AG04450 (cell line): ENCODE results near the gene PAEP. TPM values are rescaled to one million over a fixed set of nuclear protein-coding genes. Genes with fewer than 3 reads are reported as not detected.

Experiments
- CTCF ChIA-PET: fragments of 300-600, 350-600 bp; formaldehyde crosslinking; extraction: SDS; loops from one replicate; lab custom pipeline; 2022; ENCODE audit warnings: antibody characterized with exemption, inconsistent platforms; lab: Charles Lee
- POLR2A ChIA-PET: fragments of 350-600 bp; formaldehyde crosslinking; extraction: SDS; loops from one replicate; lab custom pipeline; 2021; ENCODE audit warnings: antibody characterized with exemption, inconsistent platforms; lab: Yijun Ruan, JAX
- DNase-seq: peaks from one replicate; pipeline ENCODE4 v3.0.0-alpha.2; 2011; ENCODE audit warnings: low read depth, low spot score
- H3K27ac ChIP-seq: one replicate; pipeline ENCODE4 v1.5.1; 2012; ENCODE audit warnings: low read depth, low read length, control low read depth
- H3K27me3 ChIP-seq: one replicate; pipeline ENCODE4 v1.6.0; 2012; ENCODE audit warnings: low read length; ENCODE audit not compliant: control insufficient read depth, insufficient read depth
- H3K4me3 ChIP-seq: 2 replicates; pipeline ENCODE4 v1.5.1; 2011; ENCODE audit warnings: mild to moderate bottlenecking, low read depth, low read length, control low read depth
- H3K9me3 ChIP-seq: 2 replicates; pipeline ENCODE4 v1.5.1; 2012; ENCODE audit warnings: low read length; ENCODE audit not compliant: control insufficient read depth, insufficient read depth
- polyA plus RNA-seq: library from polyadenylated mRNA; depleted of rRNA; stranded (reverse); fragments of >200 nt; gene quantifications from 2 replicates; pipeline ENCODE4 v1.2.3, GENCODE V29; 2011
- TF ChIP-seq, protein P1 (sequence below): IDR thresholded peaks from 2 replicates; pipeline ENCODE4 v1.5.1; 2011; ENCODE audit warnings: low read depth, low read length, control low read depth, inconsistent platforms

PAEP gene
- polyA plus RNA-seq, 1 experiment: not detected

GRCh38 chr9:135609366-135609955 is 47.9 kb downstream of the PAEP start:
- ChIA-PET CTCF (interaction anchor here (1.3 kb wide), 1 partner anchor 12 kb away, joined by 3 read pairs; no protein-coding TSS in a partner anchor), POLR2A (no interaction called here)
- Histone ChIP-seq H3K27ac (no peak overlapping the region), H3K4me3 (no peak overlapping the region), H3K27me3 (peaks cover 3% of the 10 kb centered on the region), H3K9me3 (peaks cover 4% of the 10 kb centered on the region; the same call in 1 of the 2 replicates)
- TF ChIP-seq, protein P1, sequence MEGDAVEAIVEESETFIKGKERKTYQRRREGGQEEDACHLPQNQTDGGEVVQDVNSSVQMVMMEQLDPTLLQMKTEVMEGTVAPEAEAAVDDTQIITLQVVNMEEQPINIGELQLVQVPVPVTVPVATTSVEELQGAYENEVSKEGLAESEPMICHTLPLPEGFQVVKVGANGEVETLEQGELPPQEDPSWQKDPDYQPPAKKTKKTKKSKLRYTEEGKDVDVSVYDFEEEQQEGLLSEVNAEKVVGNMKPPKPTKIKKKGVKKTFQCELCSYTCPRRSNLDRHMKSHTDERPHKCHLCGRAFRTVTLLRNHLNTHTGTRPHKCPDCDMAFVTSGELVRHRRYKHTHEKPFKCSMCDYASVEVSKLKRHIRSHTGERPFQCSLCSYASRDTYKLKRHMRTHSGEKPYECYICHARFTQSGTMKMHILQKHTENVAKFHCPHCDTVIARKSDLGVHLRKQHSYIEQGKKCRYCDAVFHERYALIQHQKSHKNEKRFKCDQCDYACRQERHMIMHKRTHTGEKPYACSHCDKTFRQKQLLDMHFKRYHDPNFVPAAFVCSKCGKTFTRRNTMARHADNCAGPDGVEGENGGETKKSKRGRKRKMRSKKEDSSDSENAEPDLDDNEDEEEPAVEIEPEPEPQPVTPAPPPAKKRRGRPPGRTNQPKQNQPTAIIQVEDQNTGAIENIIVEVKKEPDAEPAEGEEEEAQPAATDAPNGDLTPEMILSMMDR: no peak
- DNase-seq: no peak

DNA sequence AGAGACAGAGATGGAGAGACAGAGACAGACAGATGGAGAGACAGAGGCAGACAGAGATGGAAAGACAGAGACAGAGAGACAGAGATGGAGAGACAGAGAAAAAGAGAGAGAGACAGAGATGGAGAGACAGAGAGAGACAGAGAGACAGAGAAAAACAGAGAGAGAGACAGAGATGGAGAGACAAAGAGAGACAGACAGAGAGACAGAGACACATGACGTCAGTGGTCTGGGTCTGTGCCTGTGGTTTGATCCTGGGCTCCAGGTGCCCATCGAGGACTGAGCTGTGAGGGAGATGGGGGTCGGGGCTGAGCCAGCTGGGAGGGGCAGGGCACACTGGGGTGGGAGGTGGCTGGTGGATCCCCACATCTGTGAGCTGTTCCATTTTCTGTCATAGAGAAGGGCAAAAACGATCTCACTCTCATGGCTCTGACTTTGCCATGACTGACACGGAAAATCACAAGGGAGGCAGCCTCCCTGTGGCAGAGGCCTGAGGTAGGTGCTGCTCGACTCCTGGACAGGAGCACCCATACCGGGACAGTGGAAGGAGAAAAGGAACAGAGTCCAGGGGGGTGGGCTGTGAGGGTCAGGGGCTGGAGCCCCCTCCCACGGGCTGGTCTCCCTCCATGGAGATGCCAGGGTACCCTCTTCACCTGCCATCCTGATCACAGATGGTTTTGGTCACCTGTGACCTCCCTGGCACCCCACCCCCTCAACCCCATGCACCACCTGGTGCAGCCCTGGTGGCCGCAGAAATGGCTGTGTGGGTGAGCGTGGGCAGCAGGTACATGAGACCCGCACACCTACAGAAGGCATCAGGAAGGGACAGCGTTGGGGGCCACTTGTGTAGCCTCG is 49.0 kb downstream of the PAEP start:
- CTCF ChIA-PET: interaction anchor here (1.3 kb wide), 1 partner anchor 13 kb away, joined by 3 read pairs; no protein-coding TSS in a partner anchor
- H3K27ac ChIP-seq: no peak overlapping the region
- H3K4me3 ChIP-seq: no peak overlapping the region
- TF ChIP-seq, protein P1: no peak
- no peaks in the 10 kb centered on the region for H3K27me3 ChIP-seq
- peaks cover 4% of the 10 kb centered on the region; the same call in 1 of the 2 replicates for H3K9me3 ChIP-seq
- POLR2A ChIA-PET: no interaction called here
- DNase-seq: no peak

DNA sequence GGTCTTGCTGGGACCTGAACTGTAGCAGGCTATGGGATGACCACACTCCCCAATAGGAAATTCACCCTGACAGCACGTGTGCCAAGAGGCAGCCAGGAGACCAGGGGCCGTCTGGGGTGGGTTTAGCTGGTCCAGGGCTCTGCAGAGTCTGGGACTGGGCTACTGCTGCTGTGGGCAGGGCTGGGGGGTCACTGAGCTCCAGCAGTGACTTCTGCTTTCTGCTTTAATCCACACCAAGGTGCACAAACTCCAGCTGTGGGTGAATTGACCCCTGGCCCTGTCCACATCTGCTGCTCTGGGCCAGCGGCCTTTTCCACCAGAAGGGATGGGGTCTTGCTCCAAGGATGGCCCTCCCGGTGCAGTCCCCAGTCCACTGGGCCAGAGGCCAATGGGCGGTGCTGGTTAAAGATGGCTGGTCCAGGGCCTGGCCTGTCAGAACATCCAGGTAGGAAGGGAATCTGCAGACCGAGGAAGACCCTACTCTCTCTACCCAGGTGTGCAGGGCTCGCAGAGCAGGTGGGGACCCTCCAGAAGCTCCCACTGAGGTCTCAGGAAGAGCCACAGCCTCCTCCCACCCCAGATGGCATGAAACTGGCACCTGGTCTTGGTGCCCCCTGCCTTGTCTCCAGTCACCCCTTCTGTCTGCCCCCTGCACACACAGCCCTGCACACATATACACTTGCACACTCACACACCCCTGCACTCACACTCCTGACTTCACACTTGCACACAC is 49.8 kb downstream of the PAEP start:
- Histone ChIP-seq H3K27me3 (no peaks in the 10 kb centered on the region), H3K4me3 (no peak overlapping the region), H3K9me3 (peaks cover 4% of the 10 kb centered on the region; the same call in 1 of the 2 replicates), H3K27ac (no peak overlapping the region)
- DNase-seq: no peak
- CTCF ChIA-PET: interaction anchor here (0.7 kb wide), 1 partner anchor 9 kb away, joined by 3 read pairs; no protein-coding TSS in a partner anchor
- POLR2A ChIA-PET: no interaction called here
- TF ChIP-seq, protein P1: no peak

DNA sequence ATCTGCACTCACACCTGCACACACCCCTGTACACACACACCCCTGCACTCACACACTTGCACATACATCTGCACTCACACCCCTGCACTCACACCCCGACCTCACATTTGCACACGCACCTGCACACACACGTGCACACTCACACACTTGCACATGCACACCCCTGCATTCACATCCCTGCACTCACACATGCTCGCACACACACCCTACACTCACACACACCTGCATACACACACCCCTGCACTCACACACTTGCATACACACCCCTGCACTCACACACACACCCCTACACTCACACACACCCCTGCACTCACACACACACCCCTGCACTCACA is 50.3 kb downstream of the PAEP start:
- no peak for DNase-seq
- H3K27me3 ChIP-seq: no peaks in the 10 kb centered on the region
- no peak overlapping the region for H3K27ac ChIP-seq
- ChIA-PET POLR2A (no interaction called here), CTCF (interaction anchor here (0.7 kb wide), 1 partner anchor 10 kb away, joined by 3 read pairs; no protein-coding TSS in a partner anchor)
- H3K9me3 ChIP-seq: peaks cover 4% of the 10 kb centered on the region; the same call in 1 of the 2 replicates
- H3K4me3 ChIP-seq: no peak overlapping the region
- TF ChIP-seq, protein P1: no peak
